ENCODE measurements around the gene CXorf51A.
"Not testable (repeated sequence)": the region's sequence is repeated elsewhere in the genome, so short reads cannot be mapped to it uniquely, and the experiment has no call there.

The CXorf51A gene

GRCh38 chrX:146814644-146815043 lies at the start of gene CXorf51A:
Gene CXorf51A, minus strand, starts transcription at chrX:146814744. Its CDS starts 21 bp downstream, at chrX:146814723.
- in situ Hi-C loops (cut with HindIII; ENCODE audit: low pct_ligation_motif_present, low pct_unique_long_range_greater_than_20kb, low sequenced_read_pairs); DNase-seq: not testable (repeated sequence)

GRCh38 chrX:146863566-146863965 lies 49.0 kb upstream of the CXorf51A start:
- DNase-seq: no peak
- in situ Hi-C loops (cut with HindIII; ENCODE audit: low pct_ligation_motif_present, low pct_unique_long_range_greater_than_20kb, low sequenced_read_pairs): no loop called here

DNA sequence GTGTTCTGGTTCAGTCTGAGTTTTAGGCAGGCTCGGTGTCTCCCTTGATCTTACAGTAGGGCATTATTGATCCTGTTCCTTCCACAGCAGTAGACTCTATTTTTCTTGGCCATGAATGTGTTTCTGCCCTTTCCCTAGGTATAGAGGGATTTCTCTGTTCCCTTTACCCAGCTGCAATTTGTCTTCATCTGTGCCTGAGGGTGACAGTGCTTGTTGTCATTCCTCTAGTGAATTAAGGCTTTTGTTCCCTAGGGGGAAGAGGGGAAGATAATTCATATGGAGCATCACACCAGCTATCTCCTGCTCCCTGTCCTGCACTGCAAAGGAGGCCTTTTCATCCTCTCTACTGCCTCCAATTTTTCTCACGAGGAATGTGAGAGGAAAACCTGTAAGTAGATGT lies 39.7 kb upstream of the CXorf51A start:
- in situ Hi-C loops (cut with HindIII; ENCODE audit: low pct_ligation_motif_present, low pct_unique_long_range_greater_than_20kb, low sequenced_read_pairs): no loop called here
- DNase-seq: no peak

DNA sequence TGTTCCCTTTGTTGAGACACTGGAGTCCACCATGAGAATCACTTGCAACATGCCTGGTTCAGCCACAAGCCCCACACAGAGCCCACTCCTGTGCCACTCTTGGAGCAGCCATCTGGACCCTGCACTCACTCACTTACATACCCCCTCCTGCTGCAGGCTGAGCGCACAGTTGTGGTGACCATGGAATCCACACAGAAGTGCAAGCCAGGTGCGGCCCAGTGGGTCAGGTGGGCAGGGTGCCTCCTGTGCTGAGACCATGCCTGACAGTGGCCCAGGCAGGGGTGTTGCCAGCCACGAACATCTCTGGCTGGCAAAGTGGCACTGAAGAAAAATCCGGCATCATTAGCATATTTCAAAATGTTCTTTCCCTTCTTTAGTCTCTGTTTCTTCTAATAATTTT lies 17.4 kb upstream of the CXorf51A start:
- DNase-seq: no peak
- in situ Hi-C loops (cut with HindIII; ENCODE audit: low pct_ligation_motif_present, low pct_unique_long_range_greater_than_20kb, low sequenced_read_pairs): no loop called here

DNA sequence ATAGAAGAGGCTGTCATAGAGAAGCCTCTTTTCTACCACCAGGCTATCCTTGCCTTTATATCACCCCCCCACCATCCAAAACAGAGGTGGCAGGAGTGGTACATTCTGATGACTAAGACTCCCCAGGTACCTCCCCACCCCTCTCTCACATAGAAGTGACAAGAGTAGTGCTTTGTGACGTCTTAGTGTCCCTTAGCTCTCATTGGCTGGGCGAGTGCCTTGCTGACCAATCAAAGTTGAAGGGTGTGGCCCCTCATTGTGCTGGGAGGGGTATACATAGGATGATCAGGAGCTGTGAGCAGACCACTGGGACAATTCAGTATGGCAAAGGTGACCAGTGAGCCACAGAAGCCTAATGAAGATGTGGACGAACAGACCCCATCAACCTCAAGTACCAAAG lies 5.1 kb downstream of the CXorf51A start, which contains the start of gene CXorf51B:
Gene CXorf51B (plus strand): TSS at position 301 of the 400 bp plus-strand sequence. CDS start 21 bp downstream, at position 322.
- DNase-seq; in situ Hi-C loops (cut with HindIII; ENCODE audit: low pct_ligation_motif_present, low pct_unique_long_range_greater_than_20kb, low sequenced_read_pairs): not testable (repeated sequence)
